ENCODE measurements around the gene YES1. TPM values are rescaled to one million over a fixed set of nuclear protein-coding genes. Genes with fewer than 3 reads are reported as not detected.
A peak's percentile ranks its signal among the peaks of the same experiment; 100 is the strongest.

Gene YES1
- total and polyA plus RNA-seq, 2 of the 13 experiments (the other 11 are each of a cell fraction or from before 2014, with no cell fraction given): 17.2 to 70.8 TPM

DNA sequence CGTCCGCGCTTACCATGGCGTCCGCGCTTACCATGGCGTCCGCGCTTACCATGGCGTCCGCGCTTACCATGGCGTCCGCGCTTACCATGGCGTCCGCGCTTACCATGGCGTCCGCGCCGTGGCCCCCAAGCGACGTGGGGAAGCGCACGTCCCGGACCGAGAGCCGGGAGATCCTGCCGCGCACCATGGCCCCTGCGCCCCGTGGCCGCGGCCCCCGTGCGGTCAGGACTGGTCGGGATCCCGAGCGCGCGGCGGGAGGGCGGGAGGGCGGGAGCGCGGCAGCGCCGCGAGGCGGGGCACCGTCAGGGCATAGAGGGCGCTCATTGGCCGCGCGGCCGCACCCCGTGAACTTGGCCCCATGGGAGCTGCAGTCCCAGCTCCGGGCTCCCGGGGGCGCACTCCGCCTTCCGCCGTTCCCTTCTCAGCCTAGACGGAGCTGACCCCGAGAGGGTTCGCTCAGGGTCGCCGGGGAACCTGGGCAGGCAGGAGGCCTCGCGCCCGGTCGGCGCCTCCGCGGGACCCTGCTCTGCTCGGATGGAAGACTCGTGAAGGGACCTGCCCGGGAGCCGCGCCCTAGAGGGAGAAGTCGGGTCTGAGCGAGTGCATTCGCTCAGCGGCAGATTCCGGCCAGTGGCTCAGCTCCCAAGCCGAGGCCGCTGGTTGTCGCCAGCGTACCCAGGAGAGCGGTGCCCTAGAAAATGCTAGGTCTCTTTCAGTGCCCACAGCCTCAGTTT lies 99.5 kb downstream of the YES1 start, which contains the start of gene ENOSF1 (continued):
- TF ChIP-seq, protein P1, sequence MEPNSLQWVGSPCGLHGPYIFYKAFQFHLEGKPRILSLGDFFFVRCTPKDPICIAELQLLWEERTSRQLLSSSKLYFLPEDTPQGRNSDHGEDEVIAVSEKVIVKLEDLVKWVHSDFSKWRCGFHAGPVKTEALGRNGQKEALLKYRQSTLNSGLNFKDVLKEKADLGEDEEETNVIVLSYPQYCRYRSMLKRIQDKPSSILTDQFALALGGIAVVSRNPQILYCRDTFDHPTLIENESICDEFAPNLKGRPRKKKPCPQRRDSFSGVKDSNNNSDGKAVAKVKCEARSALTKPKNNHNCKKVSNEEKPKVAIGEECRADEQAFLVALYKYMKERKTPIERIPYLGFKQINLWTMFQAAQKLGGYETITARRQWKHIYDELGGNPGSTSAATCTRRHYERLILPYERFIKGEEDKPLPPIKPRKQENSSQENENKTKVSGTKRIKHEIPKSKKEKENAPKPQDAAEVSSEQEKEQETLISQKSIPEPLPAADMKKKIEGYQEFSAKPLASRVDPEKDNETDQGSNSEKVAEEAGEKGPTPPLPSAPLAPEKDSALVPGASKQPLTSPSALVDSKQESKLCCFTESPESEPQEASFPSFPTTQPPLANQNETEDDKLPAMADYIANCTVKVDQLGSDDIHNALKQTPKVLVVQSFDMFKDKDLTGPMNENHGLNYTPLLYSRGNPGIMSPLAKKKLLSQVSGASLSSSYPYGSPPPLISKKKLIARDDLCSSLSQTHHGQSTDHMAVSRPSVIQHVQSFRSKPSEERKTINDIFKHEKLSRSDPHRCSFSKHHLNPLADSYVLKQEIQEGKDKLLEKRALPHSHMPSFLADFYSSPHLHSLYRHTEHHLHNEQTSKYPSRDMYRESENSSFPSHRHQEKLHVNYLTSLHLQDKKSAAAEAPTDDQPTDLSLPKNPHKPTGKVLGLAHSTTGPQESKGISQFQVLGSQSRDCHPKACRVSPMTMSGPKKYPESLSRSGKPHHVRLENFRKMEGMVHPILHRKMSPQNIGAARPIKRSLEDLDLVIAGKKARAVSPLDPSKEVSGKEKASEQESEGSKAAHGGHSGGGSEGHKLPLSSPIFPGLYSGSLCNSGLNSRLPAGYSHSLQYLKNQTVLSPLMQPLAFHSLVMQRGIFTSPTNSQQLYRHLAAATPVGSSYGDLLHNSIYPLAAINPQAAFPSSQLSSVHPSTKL (CRISPR knock-in tag; IDR thresholded peaks at IDR 0.05): peak; percentile 40; the same call in 1 of the 2 replicates
- TF ChIP-seq ZC3H13 (CRISPR knock-in tag; IDR thresholded peaks at IDR 0.05) (peak; percentile 67; the same call in 1 of the 2 replicates), NONO (IDR thresholded peaks at IDR 0.05) (no peak), NONO (CRISPR knock-in tag; conservative IDR thresholded peaks at IDR 0.05) (peak; percentile 93), ZNF703 (CRISPR knock-in tag; IDR thresholded peaks at IDR 0.05; ENCODE audit: borderline replicate concordance) (peak; percentile 54; the same call in 1 of the 2 replicates), ZZZ3 (CRISPR knock-in tag; IDR thresholded peaks at IDR 0.05; ENCODE audit: borderline replicate concordance) (no peak), PHF20 (CRISPR knock-in tag; IDR thresholded peaks at IDR 0.05) (no peak), BHLHE40 (IDR thresholded peaks at IDR 0.05; ENCODE audit: low read length) (0 out of 2 replicates have a peak, but pooled peaks have one; percentile 6), KMT2A (CRISPR knock-in tag; IDR thresholded peaks at IDR 0.05) (0 out of 2 replicates have a peak, but pooled peaks have one; percentile 26), ZNF34 (CRISPR knock-in tag; IDR thresholded peaks at IDR 0.05; ENCODE audit: borderline replicate concordance) (0 out of 2 replicates have a peak, but pooled peaks have one; percentile 49)
- TF ChIP-seq, protein P2, sequence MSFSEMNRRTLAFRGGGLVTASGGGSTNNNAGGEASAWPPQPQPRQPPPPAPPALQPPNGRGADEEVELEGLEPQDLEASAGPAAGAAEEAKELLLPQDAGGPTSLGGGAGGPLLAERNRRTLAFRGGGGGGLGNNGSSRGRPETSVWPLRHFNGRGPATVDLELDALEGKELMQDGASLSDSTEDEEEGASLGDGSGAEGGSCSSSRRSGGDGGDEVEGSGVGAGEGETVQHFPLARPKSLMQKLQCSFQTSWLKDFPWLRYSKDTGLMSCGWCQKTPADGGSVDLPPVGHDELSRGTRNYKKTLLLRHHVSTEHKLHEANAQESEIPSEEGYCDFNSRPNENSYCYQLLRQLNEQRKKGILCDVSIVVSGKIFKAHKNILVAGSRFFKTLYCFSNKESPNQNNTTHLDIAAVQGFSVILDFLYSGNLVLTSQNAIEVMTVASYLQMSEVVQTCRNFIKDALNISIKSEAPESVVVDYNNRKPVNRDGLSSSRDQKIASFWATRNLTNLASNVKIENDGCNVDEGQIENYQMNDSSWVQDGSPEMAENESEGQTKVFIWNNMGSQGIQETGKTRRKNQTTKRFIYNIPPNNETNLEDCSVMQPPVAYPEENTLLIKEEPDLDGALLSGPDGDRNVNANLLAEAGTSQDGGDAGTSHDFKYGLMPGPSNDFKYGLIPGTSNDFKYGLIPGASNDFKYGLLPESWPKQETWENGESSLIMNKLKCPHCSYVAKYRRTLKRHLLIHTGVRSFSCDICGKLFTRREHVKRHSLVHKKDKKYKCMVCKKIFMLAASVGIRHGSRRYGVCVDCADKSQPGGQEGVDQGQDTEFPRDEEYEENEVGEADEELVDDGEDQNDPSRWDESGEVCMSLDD (CRISPR knock-in tag; IDR thresholded peaks at IDR 0.05; ENCODE audit: borderline replicate concordance): no peak
- TF ChIP-seq, protein P3, sequence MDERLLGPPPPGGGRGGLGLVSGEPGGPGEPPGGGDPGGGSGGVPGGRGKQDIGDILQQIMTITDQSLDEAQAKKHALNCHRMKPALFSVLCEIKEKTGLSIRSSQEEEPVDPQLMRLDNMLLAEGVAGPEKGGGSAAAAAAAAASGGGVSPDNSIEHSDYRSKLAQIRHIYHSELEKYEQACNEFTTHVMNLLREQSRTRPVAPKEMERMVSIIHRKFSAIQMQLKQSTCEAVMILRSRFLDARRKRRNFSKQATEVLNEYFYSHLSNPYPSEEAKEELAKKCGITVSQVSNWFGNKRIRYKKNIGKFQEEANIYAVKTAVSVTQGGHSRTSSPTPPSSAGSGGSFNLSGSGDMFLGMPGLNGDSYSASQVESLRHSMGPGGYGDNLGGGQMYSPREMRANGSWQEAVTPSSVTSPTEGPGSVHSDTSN (CRISPR knock-in tag; IDR thresholded peaks at IDR 0.05): no peak
- TF ChIP-seq, protein P4, sequence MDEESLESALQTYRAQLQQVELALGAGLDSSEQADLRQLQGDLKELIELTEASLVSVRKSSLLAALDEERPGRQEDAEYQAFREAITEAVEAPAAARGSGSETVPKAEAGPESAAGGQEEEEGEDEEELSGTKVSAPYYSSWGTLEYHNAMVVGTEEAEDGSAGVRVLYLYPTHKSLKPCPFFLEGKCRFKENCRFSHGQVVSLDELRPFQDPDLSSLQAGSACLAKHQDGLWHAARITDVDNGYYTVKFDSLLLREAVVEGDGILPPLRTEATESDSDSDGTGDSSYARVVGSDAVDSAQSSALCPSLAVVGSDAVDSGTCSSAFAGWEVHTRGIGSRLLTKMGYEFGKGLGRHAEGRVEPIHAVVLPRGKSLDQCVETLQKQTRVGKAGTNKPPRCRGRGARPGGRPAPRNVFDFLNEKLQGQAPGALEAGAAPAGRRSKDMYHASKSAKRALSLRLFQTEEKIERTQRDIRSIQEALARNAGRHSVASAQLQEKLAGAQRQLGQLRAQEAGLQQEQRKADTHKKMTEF (CRISPR knock-in tag; IDR thresholded peaks at IDR 0.05): peak; percentile 17; the same call in 1 of the 2 replicates
- TF ChIP-seq, protein P5, sequence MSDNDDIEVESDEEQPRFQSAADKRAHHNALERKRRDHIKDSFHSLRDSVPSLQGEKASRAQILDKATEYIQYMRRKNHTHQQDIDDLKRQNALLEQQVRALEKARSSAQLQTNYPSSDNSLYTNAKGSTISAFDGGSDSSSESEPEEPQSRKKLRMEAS (IDR thresholded peaks at IDR 0.05): peak; percentile 91
- TF ChIP-seq, protein P6, sequence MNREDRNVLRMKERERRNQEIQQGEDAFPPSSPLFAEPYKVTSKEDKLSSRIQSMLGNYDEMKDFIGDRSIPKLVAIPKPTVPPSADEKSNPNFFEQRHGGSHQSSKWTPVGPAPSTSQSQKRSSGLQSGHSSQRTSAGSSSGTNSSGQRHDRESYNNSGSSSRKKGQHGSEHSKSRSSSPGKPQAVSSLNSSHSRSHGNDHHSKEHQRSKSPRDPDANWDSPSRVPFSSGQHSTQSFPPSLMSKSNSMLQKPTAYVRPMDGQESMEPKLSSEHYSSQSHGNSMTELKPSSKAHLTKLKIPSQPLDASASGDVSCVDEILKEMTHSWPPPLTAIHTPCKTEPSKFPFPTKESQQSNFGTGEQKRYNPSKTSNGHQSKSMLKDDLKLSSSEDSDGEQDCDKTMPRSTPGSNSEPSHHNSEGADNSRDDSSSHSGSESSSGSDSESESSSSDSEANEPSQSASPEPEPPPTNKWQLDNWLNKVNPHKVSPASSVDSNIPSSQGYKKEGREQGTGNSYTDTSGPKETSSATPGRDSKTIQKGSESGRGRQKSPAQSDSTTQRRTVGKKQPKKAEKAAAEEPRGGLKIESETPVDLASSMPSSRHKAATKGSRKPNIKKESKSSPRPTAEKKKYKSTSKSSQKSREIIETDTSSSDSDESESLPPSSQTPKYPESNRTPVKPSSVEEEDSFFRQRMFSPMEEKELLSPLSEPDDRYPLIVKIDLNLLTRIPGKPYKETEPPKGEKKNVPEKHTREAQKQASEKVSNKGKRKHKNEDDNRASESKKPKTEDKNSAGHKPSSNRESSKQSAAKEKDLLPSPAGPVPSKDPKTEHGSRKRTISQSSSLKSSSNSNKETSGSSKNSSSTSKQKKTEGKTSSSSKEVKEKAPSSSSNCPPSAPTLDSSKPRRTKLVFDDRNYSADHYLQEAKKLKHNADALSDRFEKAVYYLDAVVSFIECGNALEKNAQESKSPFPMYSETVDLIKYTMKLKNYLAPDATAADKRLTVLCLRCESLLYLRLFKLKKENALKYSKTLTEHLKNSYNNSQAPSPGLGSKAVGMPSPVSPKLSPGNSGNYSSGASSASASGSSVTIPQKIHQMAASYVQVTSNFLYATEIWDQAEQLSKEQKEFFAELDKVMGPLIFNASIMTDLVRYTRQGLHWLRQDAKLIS (CRISPR knock-in tag; IDR thresholded peaks at IDR 0.05): no peak

Data from HepG2 (cell line).